Peyer's patch (tissue), 4 donors: Measurements from ENCODE around the gene ZXDC.

ENCODE experiments used
- POLR2A ChIP-seq, 2 donors: fragments of 450-650 bp; IDR thresholded peaks; one replicate each; pipeline ENCODE4 v1.5.1; 2017; ENCODE audit warnings: antibody characterized with exemption in 2 of 2, mild to moderate bottlenecking in 2 of 2, moderate library complexity in 2 of 2
- TF ChIP-seq, protein P1 (sequence below), 6 experiments: fragments of 450-650 bp in 4 of 6; fragments of 200-600 bp in 2 of 6; sonication (generic) in 1 of 6; IDR thresholded peaks; one replicate each; pipeline ENCODE4 v1.5.1; 2017 to 2019; ENCODE audit warnings: antibody characterized with exemption in 6 of 6, mild to moderate bottlenecking in 3 of 6, moderate library complexity in 1 of 6

DNA sequence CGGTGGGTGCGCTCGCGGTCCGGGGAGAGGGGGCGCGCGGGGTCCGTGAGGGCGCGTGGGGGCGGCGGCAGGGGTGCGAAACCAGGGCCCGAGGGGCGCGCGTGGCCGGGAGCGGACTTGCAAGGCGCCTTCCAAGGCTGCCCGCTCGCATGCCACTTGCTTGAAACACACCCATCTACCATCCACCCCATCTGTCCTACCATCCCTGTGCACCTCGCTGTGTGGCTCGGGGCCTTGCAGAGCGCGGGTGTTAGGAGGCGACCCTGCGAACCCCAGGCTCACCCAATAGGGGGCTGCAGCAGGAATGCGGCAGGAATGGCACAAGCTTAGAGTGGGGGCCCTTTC lies 80.7 kb downstream of the ZXDC start:
- TF ChIP-seq, protein P1, sequence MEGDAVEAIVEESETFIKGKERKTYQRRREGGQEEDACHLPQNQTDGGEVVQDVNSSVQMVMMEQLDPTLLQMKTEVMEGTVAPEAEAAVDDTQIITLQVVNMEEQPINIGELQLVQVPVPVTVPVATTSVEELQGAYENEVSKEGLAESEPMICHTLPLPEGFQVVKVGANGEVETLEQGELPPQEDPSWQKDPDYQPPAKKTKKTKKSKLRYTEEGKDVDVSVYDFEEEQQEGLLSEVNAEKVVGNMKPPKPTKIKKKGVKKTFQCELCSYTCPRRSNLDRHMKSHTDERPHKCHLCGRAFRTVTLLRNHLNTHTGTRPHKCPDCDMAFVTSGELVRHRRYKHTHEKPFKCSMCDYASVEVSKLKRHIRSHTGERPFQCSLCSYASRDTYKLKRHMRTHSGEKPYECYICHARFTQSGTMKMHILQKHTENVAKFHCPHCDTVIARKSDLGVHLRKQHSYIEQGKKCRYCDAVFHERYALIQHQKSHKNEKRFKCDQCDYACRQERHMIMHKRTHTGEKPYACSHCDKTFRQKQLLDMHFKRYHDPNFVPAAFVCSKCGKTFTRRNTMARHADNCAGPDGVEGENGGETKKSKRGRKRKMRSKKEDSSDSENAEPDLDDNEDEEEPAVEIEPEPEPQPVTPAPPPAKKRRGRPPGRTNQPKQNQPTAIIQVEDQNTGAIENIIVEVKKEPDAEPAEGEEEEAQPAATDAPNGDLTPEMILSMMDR (IDR thresholded peaks at IDR 0.05), result no peak
- no peak for TF ChIP-seq POLR2A (IDR thresholded peaks at IDR 0.05)
